IMR-90 (cell line): Measurements from ENCODE around the gene NAPSA. TPM values are rescaled to one million over a fixed set of nuclear protein-coding genes. Genes with fewer than 3 reads are reported as not detected.

Experiments
- ATAC-seq: fragments of 200-7000 bp; cut with Tn5 transposase; 2 replicates; pipeline ENCODE4 v1.9.1; 2020; ENCODE audit warnings: low read depth, mild to moderate bottlenecking, moderate library complexity
- BruUV-seq: library from RNA; stranded (reverse); fragments of 400-500 nt; replicated peaks from 2 replicates; lab custom pipeline; 2021; lab: Mats Ljungman, UMichigan
- CTCF ChIA-PET: fragments of 300-600 bp; formaldehyde crosslinking; extraction: SDS; loops from one replicate; lab custom pipeline; 2021; ENCODE audit warnings: antibody characterized with exemption; lab: Yijun Ruan, JAX
- POLR2A ChIA-PET: fragments of 300-600 bp; sonication (Branson Sonifier 250); formaldehyde crosslinking; loops from one replicate; lab custom pipeline; 2022; ENCODE audit warnings: antibody characterized with exemption; ENCODE audit not compliant: unreplicated experiment; lab: Charles Lee
- DNase-seq: peaks from one replicate; pipeline ENCODE4 v3.0.0; 2013
- H2AFZ ChIP-seq: replicated peaks from 2 replicates; pipeline ENCODE3; 2013; ENCODE audit warnings: low read length, mild to moderate bottlenecking; ENCODE audit not compliant: poor library complexity
- H2AK5ac ChIP-seq: 2 replicates; pipeline ENCODE4 v1.6.1; 2013; ENCODE audit warnings: low read depth, low read length, inconsistent platforms
- H2AK9ac ChIP-seq: replicated peaks from 2 replicates; pipeline ENCODE3; 2013; ENCODE audit warnings: mild to moderate bottlenecking, low read depth, low read length, moderate library complexity; ENCODE audit not compliant: poor library complexity
- H2BK120ac ChIP-seq: 2 replicates; pipeline ENCODE4 v1.6.1; 2013; ENCODE audit warnings: low read depth, low read length, inconsistent platforms
- H2BK15ac ChIP-seq: 3 replicates; pipeline ENCODE4 v1.6.1; 2013; ENCODE audit warnings: low read depth, low read length, inconsistent platforms
- H2BK20ac ChIP-seq: 2 replicates; pipeline ENCODE4 v1.6.1; 2013; ENCODE audit warnings: low read depth, mild to moderate bottlenecking, inconsistent platforms, low read length, moderate library complexity
- H2BK5ac ChIP-seq: 2 replicates; pipeline ENCODE4 v1.6.1; 2013; ENCODE audit warnings: mild to moderate bottlenecking, low read depth, low read length, inconsistent platforms; ENCODE audit not compliant: poor library complexity, severe bottlenecking
- H3K14ac ChIP-seq: replicated peaks from 2 replicates; pipeline ENCODE4 v1.6.1; 2013; ENCODE audit warnings: low read depth, low read length, inconsistent platforms
- H3K18ac ChIP-seq: 2 replicates; pipeline ENCODE4 v1.6.1; 2013; ENCODE audit warnings: low read depth, low read length, control low read depth
- H3K23ac ChIP-seq: 2 replicates; pipeline ENCODE4 v1.6.1; 2013; ENCODE audit warnings: low read depth, low read length, inconsistent platforms
- H3K27ac ChIP-seq: 2 replicates; pipeline ENCODE4 v1.5.1; 2013; ENCODE audit warnings: mild to moderate bottlenecking, control low read depth, low read length; ENCODE audit not compliant: insufficient read depth
- H3K27me3 ChIP-seq: 2 replicates; pipeline ENCODE4 v1.6.1; 2013; ENCODE audit warnings: low read length; ENCODE audit not compliant: control insufficient read depth, insufficient read depth
- H3K36me3 ChIP-seq: 2 replicates; pipeline ENCODE4 v1.6.1; 2013; ENCODE audit warnings: low read length, mixed read lengths; ENCODE audit not compliant: control insufficient read depth, insufficient read depth
- H3K4ac ChIP-seq: 2 replicates; pipeline ENCODE4 v1.6.1; 2013; ENCODE audit warnings: low read depth, low read length, inconsistent platforms
- H3K4me1 ChIP-seq: 2 replicates; pipeline ENCODE4 v1.6.1; 2013; ENCODE audit warnings: low read length, mixed read lengths; ENCODE audit not compliant: control insufficient read depth, insufficient read depth
- H3K4me2 ChIP-seq: 2 replicates; pipeline ENCODE4 v1.6.1; 2013; ENCODE audit warnings: low read depth, mild to moderate bottlenecking, control low read depth, low read length, moderate library complexity
- H3K4me3 ChIP-seq: 2 replicates; pipeline ENCODE4 v1.5.1; 2013; ENCODE audit warnings: low read depth, mild to moderate bottlenecking, control low read depth, low read length, moderate library complexity; ENCODE audit not compliant: insufficient read depth
- H3K56ac ChIP-seq: 2 replicates; pipeline ENCODE4 v1.6.1; 2013; ENCODE audit warnings: low read length, inconsistent platforms; ENCODE audit not compliant: insufficient read depth; ENCODE audit errors: extremely low read depth
- H3K79me1 ChIP-seq, 2 experiments: 2 replicates each; pipeline ENCODE4 v1.6.1; 2013; ENCODE audit warnings: low read length in 2 of 2, inconsistent platforms in 1 of 2, low read depth in 1 of 2
- H3K9ac ChIP-seq: 2 replicates; pipeline ENCODE4 v1.6.1; 2013; ENCODE audit warnings: low read depth, low read length, control low read depth
- H3K9me1 ChIP-seq: 2 replicates; pipeline ENCODE4 v1.6.1; 2013; ENCODE audit warnings: low read length, inconsistent platforms; ENCODE audit not compliant: insufficient read depth
- H3K9me3 ChIP-seq: 2 replicates; pipeline ENCODE4 v1.6.1; 2013; ENCODE audit warnings: low read length; ENCODE audit not compliant: control insufficient read depth, insufficient read depth
- H4K20me1 ChIP-seq: 2 replicates; pipeline ENCODE4 v1.6.1; 2013; ENCODE audit warnings: low read length, inconsistent platforms; ENCODE audit not compliant: insufficient read depth
- H4K5ac ChIP-seq: 2 replicates; pipeline ENCODE4 v1.6.1; 2013; ENCODE audit warnings: mild to moderate bottlenecking, low read depth, low read length, control low read depth
- H4K8ac ChIP-seq, 2 experiments: 2 replicates each; pipeline ENCODE4 v1.6.1; 2013; ENCODE audit warnings: low read depth in 2 of 2, low read length in 2 of 2, control low read depth in 1 of 2, inconsistent platforms in 1 of 2
- H4K91ac ChIP-seq: 2 replicates; pipeline ENCODE4 v1.6.1; 2013; ENCODE audit warnings: low read depth, low read length, inconsistent platforms; ENCODE audit not compliant: insufficient read depth
- BHLHE40 ChIP-seq: fragments of 150-350 bp; IDR thresholded peaks from 2 replicates; pipeline ENCODE4 v1.6.1; 2016; ENCODE audit warnings: mild to moderate bottlenecking, low read depth, low read length
- CEBPB ChIP-seq: IDR thresholded peaks from 2 replicates; pipeline ENCODE4 v1.6.1; 2012; ENCODE audit warnings: low read depth, low read length, improper control_type of control experiment
- CHD1 ChIP-seq: IDR thresholded peaks from 2 replicates; pipeline ENCODE4 v1.6.1; 2012; ENCODE audit warnings: low read depth, low read length, improper control_type of control experiment
- CTCF ChIP-seq: conservative IDR thresholded peaks from 2 replicates; pipeline ENCODE4 v1.5.1; 2012; ENCODE audit warnings: mild to moderate bottlenecking, low read depth, low read length, improper control_type of control experiment
- ELK1 ChIP-seq: fragments of 150-350 bp; IDR thresholded peaks from 2 replicates; pipeline ENCODE4 v1.6.1; 2016; ENCODE audit warnings: low read depth, mild to moderate bottlenecking, low read length, moderate library complexity, borderline replicate concordance
- FOS ChIP-seq: fragments of 150-350 bp; IDR thresholded peaks from 2 replicates; pipeline ENCODE4 v1.6.1; 2016; ENCODE audit warnings: low read depth, low read length
- MAZ ChIP-seq: IDR thresholded peaks from 2 replicates; pipeline ENCODE4 v1.6.1; 2012; ENCODE audit warnings: low read depth, mild to moderate bottlenecking, low read length, improper control_type of control experiment, moderate library complexity, borderline replicate concordance
- MXI1 ChIP-seq: IDR thresholded peaks from 2 replicates; pipeline ENCODE4 v1.6.1; 2012; ENCODE audit warnings: low read depth, mild to moderate bottlenecking, low read length, moderate library complexity, borderline replicate concordance
- NFE2L2 ChIP-seq: fragments of 150-350 bp; IDR thresholded peaks from 2 replicates; pipeline ENCODE4 v1.6.1; 2016; ENCODE audit warnings: low read depth, mild to moderate bottlenecking, low read length
- POLR2A ChIP-seq: IDR thresholded peaks from 2 replicates; pipeline ENCODE4 v1.6.1; 2012; ENCODE audit warnings: mild to moderate bottlenecking, low read depth, low read length
- RAD21 ChIP-seq: IDR thresholded peaks from 2 replicates; pipeline ENCODE4 v1.6.1; 2012; ENCODE audit warnings: low read length, improper control_type of control experiment
- RFX5 ChIP-seq: IDR thresholded peaks from 2 replicates; pipeline ENCODE4 v1.8.0; 2012; ENCODE audit warnings: low read depth, mild to moderate bottlenecking, low read length, moderate library complexity
- SMC3 ChIP-seq: fragments of 150-350 bp; IDR thresholded peaks from 2 replicates; pipeline ENCODE4 v1.6.1; 2016; ENCODE audit warnings: low read depth, mild to moderate bottlenecking, antibody characterized with exemption, low read length, moderate library complexity
- USF2 ChIP-seq: fragments of 150-350 bp; IDR thresholded peaks from 2 replicates; pipeline ENCODE4 v1.6.1; 2017; ENCODE audit warnings: mild to moderate bottlenecking, antibody characterized with exemption, low read length, low read depth
- WGBS, 2 experiments: methylation state at CpG; one replicate each; pipeline versions ENCODE4 v1.1.5 to v1.1.7; 2013; ENCODE audit warnings: missing lambda C conversion rate in 2 of 2; ENCODE audit not compliant: insufficient read length in 1 of 2; ENCODE audit errors: extremely low coverage in 2 of 2; 5-methylcytosine and 5-hydroxymethylcytosine counted together
- dilution Hi-C: fragments of 300-500 bp; cut with HindIII; formaldehyde crosslinking; loops from one replicate; pipeline ENCODE4 v1.14.3; 2018; ENCODE audit warnings: low sequenced_read_pairs; ENCODE audit not compliant: unreplicated experiment
- in situ Hi-C: fragments of 300-500 bp; cut with MboI; formaldehyde crosslinking; loops from 3 replicates; pipeline ENCODE4 v1.14.3; 2019; ENCODE audit warnings: low sequenced_read_pairs, inconsistent platforms, mixed read lengths
- intact Hi-C: fragments of 100-400 bp; cut with micrococcal nuclease; formaldehyde crosslinking; loops from 2 replicates; pipeline ENCODE4 v1.10.0; 2022
- polyA plus RNA-seq, 3 experiments: library from polyadenylated mRNA; depleted of rRNA; stranded (reverse); fragments of >200 nt; gene quantifications; 2 replicates each; pipeline ENCODE4 v1.2.3, GENCODE V29; 2012; ENCODE audit warnings: low replicate concordance in 1 of 3
- total RNA-seq: library from RNA; depleted of rRNA; stranded (reverse); fragments of >200 nt; gene quantifications from 2 replicates; pipeline ENCODE4 v1.2.3, GENCODE V29; 2012

Gene NAPSA
- total and polyA plus RNA-seq, 2 of the 4 experiments (the other 2 are of a cell fraction) = 0.39 TPM; not detected in 1

- H3K23ac ChIP-seq = no peak overlapping the region
- dilution Hi-C loops = no loop called here
- H3K9me1 ChIP-seq = no peaks in the 10 kb centered on the region
- H3K27ac ChIP-seq = no peak overlapping the region
- no peak overlapping the region for H3K4ac ChIP-seq
- no peaks in the 10 kb centered on the region for H3K4me1 ChIP-seq
- no peak overlapping the region for H3K4me2 ChIP-seq
- H2BK5ac ChIP-seq = no peak overlapping the region
- no peaks in the 10 kb centered on the region for H3K9me3 ChIP-seq
- no peak overlapping the region for H3K9ac ChIP-seq
- H3K79me1 ChIP-seq = no peaks in the 10 kb centered on the region
- 0% methylated on average over 1 of the region's 18 CpGs; no CpG with 5 or more reads in 1 of the 2 experiments for WGBS, 2 experiments
- H2AK5ac ChIP-seq = no peak overlapping the region
- H3K56ac ChIP-seq = no peak overlapping the region
- H3K18ac ChIP-seq = no peak overlapping the region
- H4K8ac ChIP-seq = no peak overlapping the region
- DNase-seq = no peak
- H4K20me1 ChIP-seq = no peaks in the 10 kb centered on the region
- no peak overlapping the region for H2AK9ac ChIP-seq
- peaks cover 34% of the 10 kb centered on the region for H3K27me3 ChIP-seq
- H2BK120ac ChIP-seq = no peak overlapping the region
- no TSS peak for BruUV-seq
- ChIA-PET POLR2A (no interaction called here), CTCF (no interaction called here)
- no peak overlapping the region for H4K91ac ChIP-seq
- no peaks in the 10 kb centered on the region for H3K36me3 ChIP-seq
- no peak overlapping the region for H4K5ac ChIP-seq
- TF ChIP-seq CEBPB (no peak), MXI1 (no peak), SMC3 (no peak), RFX5 (no peak), RAD21 (no peak), CTCF (no peak), NFE2L2 (no peak), CHD1 (no peak), ELK1 (no peak), USF2 (no peak), FOS (no peak), MAZ (no peak), POLR2A (no peak), BHLHE40 (no peak)
- H3K4me3 ChIP-seq = no peak overlapping the region
- no peak for ATAC-seq
- in situ Hi-C loops = no loop called here
- H2AFZ ChIP-seq = no peak overlapping the region
- no peak overlapping the region for H2BK15ac ChIP-seq
- intact Hi-C loops = no loop called here
- no peak overlapping the region for H2BK20ac ChIP-seq
- no peak overlapping the region for H3K14ac ChIP-seq
These were observed 49.5 kb downstream of the NAPSA start for GRCh38 chr19:50315773-50316448.
